Stimulated activated CD8-positive, alpha-beta memory T cell treated with anti-CD3 and anti-CD28 coated beads, Interleukin-7, amount 100 ng/mL, for 24 hours (primary cell): Measurements from ENCODE around the gene BTRC.

Experiments used
- DNase-seq: peaks from one replicate; pipeline ENCODE4 v3.0.0-alpha.2; 2020; ENCODE audit warnings: low read depth

BTRC gene

GRCh38 chr10:101567165-101568006 is 213.4 kb downstream of the BTRC start:
- DNase-seq, result no peak

GRCh38 chr10:101568054-101568745 is 214.2 kb downstream of the BTRC start:
- DNase-seq, result no peak

GRCh38 chr10:101569323-101569621 is 215.3 kb downstream of the BTRC start:
- DNase-seq, result no peak

- DNase-seq, result peak; percentile 60
These were observed 215.9 kb downstream of the BTRC start for GRCh38 chr10:101569622-101570427.

- DNase-seq, result no peak
These were observed 216.7 kb downstream of the BTRC start for GRCh38 chr10:101570428-101571270.

- no peak for DNase-seq
These were observed 217.4 kb downstream of the BTRC start for GRCh38 chr10:101571271-101571925.

GRCh38 chr10:101572126-101572525 is 218.2 kb downstream of the BTRC start:
- no peak for DNase-seq

GRCh38 chr10:101572785-101573184 is 218.8 kb downstream of the BTRC start:
- DNase-seq, result no peak

- DNase-seq, result no peak
These were observed 220.2 kb downstream of the BTRC start for GRCh38 chr10:101573885-101574753.

GRCh38 chr10:101575091-101575490 is 221.1 kb downstream of the BTRC start:
- no peak for DNase-seq

GRCh38 chr10:101575580-101576210 is 221.7 kb downstream of the BTRC start:
- no peak for DNase-seq

- DNase-seq, result no peak
These were observed 222.4 kb downstream of the BTRC start for GRCh38 chr10:101576211-101576863.

GRCh38 chr10:101577121-101577871 is 223.3 kb downstream of the BTRC start:
- no peak for DNase-seq

GRCh38 chr10:101578192-101578591 is 224.2 kb downstream of the BTRC start:
- DNase-seq, result no peak

- DNase-seq, result no peak
These were observed 225.0 kb downstream of the BTRC start for GRCh38 chr10:101578803-101579515.

- no peak for DNase-seq
These were observed 225.5 kb downstream of the BTRC start for GRCh38 chr10:101579516-101579870.

- DNase-seq, result no peak
These were observed 226.8 kb downstream of the BTRC start for GRCh38 chr10:101580486-101581399.
